ENCODE measurements around the gene ESYT1.

ESYT1 gene

DNA sequence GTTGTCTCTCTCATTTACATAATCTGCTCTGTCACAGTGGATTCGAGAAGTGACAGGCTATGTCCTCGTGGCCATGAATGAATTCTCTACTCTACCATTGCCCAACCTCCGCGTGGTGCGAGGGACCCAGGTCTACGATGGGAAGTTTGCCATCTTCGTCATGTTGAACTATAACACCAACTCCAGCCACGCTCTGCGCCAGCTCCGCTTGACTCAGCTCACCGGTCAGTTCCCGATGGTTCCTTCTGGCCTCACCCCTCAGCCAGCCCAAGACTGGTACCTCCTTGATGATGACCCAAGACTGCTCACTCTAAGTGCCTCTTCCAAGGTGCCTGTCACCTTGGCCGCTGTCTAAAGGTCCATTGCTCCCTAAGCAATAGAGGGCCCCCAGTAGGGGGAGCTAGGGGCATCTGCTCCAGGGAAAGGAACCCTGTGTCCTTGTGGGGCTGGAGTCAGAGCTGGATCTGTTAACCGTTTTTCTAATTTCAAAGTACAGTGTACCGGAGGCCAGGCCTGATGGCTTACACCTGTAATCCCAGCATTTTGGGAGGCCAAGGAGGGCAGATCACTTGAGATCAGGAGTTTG is 43.0 kb upstream of the ESYT1 start:
- peaks cover 14% of the 10 kb centered on the region; the same call in 1 of the 2 replicates for H3K4me1 ChIP-seq (ENCODE audit: insufficient read depth, low read length)
- no peaks in the 10 kb centered on the region; the same call in 1 of the 2 replicates for H3K27me3 ChIP-seq (ENCODE audit: insufficient read depth, low read length)
- peaks cover 51% of the 10 kb centered on the region for H3K36me3 ChIP-seq (ENCODE audit: insufficient read depth, low read length)
- no peak overlapping the region for H3K9ac ChIP-seq (ENCODE audit: low read depth, low read length)
- no peak overlapping the region for H3K27ac ChIP-seq (ENCODE audit: low read depth, low read length)
- 94% methylated on average over 15 of the region's 15 CpGs for WGBS
- H3K4me3 ChIP-seq (ENCODE audit: low read length): no peak overlapping the region
- H3K9me3 ChIP-seq (ENCODE audit: insufficient read depth, low read depth, low read length): no peaks in the 10 kb centered on the region

DNA sequence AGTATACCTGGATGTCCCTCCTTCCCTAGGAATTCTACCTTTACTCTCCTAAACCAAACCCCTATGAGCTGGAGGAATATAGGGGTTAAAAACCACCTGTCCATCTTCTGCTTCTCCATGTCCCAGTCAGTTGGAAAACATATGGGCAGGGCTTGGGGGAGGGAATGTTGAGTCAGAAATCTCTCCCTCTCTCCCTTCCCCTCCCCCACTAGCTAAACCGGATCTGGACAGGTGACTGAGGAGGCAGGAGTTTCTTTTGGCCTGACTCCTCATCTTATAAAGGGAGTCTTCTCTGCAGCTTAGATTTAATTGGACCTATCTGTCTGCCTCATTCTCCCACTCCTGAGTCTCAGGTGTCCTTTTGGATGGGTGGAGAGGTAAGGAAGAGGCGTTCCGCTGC is 42.0 kb upstream of the ESYT1 start:
- peaks cover 58% of the 10 kb centered on the region for H3K36me3 ChIP-seq (ENCODE audit: insufficient read depth, low read length)
- no peaks in the 10 kb centered on the region for H3K9me3 ChIP-seq (ENCODE audit: insufficient read depth, low read depth, low read length)
- WGBS: no CpG with 5 or more reads among the region's 3 CpGs
- H3K9ac ChIP-seq (ENCODE audit: low read depth, low read length): no peak overlapping the region
- H3K4me3 ChIP-seq (ENCODE audit: low read length): no peak overlapping the region
- H3K27ac ChIP-seq (ENCODE audit: low read depth, low read length): no peak overlapping the region
- peaks cover 12% of the 10 kb centered on the region; the same call in 1 of the 2 replicates for H3K4me1 ChIP-seq (ENCODE audit: insufficient read depth, low read length)
- H3K27me3 ChIP-seq (ENCODE audit: insufficient read depth, low read length): no peaks in the 10 kb centered on the region

DNA sequence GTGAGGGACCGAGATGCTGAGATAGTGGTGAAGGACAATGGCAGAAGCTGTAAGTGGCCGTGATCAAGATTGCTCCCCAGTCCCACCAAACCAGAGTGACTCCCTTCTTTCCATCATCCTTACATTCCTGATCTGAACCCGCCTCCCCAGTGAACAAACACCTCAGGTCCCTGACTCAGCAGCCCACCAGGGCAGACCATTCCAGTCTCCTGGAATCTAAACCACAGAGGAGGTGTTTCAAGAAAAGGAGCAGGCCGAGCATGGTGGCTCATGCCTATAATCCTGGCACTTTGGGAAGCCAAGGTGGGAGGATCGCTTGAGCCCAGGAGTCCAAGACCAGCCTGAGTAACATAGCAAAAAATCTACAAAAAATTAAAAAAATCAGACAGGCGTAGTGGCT is 41.5 kb upstream of the ESYT1 start:
- Histone ChIP-seq H3K36me3 (ENCODE audit: insufficient read depth, low read length) (peaks cover 61% of the 10 kb centered on the region), H3K4me1 (ENCODE audit: insufficient read depth, low read length) (peaks cover 7% of the 10 kb centered on the region; the same call in 1 of the 2 replicates)

DNA sequence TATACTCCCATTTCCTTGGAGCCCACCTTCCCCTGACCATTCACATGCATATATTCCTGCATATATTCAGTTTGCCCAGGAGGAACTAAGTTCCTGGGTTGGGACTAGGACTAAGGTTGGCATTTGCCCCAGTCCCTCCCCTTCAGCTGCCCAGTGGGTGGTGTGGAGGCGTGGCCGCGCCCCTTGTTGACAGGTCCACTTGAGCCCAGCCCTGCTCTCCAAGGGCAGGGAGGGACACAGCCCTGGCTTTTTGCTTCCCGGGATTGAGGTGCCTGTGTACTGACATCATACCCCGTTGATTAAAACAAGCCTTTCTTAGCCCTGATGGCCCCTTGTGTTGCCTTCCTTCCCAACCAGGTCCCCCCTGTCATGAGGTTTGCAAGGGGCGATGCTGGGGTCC is 40.8 kb upstream of the ESYT1 start:
- no peak overlapping the region for H3K4me3 ChIP-seq (ENCODE audit: low read length)
- peaks cover 63% of the 10 kb centered on the region for H3K36me3 ChIP-seq (ENCODE audit: insufficient read depth, low read length)
- H3K4me1 ChIP-seq (ENCODE audit: insufficient read depth, low read length): 0 out of 2 replicates have a peak, but pooled peaks cover 2% of the 10 kb centered on the region
- no peaks in the 10 kb centered on the region for H3K27me3 ChIP-seq (ENCODE audit: insufficient read depth, low read length)
- no peak overlapping the region for H3K27ac ChIP-seq (ENCODE audit: low read depth, low read length)
- no peak overlapping the region for H3K9ac ChIP-seq (ENCODE audit: low read depth, low read length)
- WGBS: 90% methylated on average over 6 of the region's 6 CpGs
- no peaks in the 10 kb centered on the region for H3K9me3 ChIP-seq (ENCODE audit: insufficient read depth, low read depth, low read length)

More for the DNA sequence above, 41.5 kb upstream of the ESYT1 start:
- Histone ChIP-seq H3K27me3 (ENCODE audit: insufficient read depth, low read length) (no peaks in the 10 kb centered on the region), H3K27ac (ENCODE audit: low read depth, low read length) (no peak overlapping the region), H3K4me3 (ENCODE audit: low read length) (no peak overlapping the region), H3K9me3 (ENCODE audit: insufficient read depth, low read depth, low read length) (no peaks in the 10 kb centered on the region), H3K9ac (ENCODE audit: low read depth, low read length) (no peak overlapping the region)
- WGBS: 81% methylated on average over 6 of the region's 6 CpGs

DNA sequence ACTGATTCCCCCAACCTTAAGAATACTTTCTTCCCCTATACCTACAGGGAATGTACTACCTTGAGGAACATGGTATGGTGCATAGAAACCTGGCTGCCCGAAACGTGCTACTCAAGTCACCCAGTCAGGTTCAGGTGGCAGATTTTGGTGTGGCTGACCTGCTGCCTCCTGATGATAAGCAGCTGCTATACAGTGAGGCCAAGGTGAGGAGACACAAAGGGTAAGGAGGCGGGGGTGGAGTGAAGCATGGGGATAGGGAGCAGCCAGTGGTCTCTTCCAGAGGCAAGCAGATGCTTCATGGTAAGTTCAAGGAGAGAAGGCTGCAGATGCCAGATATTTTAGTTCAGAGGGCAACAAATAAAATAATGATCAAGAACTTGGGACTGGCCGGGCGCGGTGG is 30.3 kb upstream of the ESYT1 start:
- WGBS: 97% methylated on average over 6 of the region's 6 CpGs
- Histone ChIP-seq H3K9ac (ENCODE audit: low read depth, low read length) (no peak overlapping the region), H3K36me3 (ENCODE audit: insufficient read depth, low read length) (peaks cover 92% of the 10 kb centered on the region), H3K4me3 (ENCODE audit: low read length) (no peak overlapping the region), H3K9me3 (ENCODE audit: insufficient read depth, low read depth, low read length) (no peaks in the 10 kb centered on the region), H3K4me1 (ENCODE audit: insufficient read depth, low read length) (no peaks in the 10 kb centered on the region), H3K27ac (ENCODE audit: low read depth, low read length) (no peak overlapping the region), H3K27me3 (ENCODE audit: insufficient read depth, low read length) (no peaks in the 10 kb centered on the region)

DNA sequence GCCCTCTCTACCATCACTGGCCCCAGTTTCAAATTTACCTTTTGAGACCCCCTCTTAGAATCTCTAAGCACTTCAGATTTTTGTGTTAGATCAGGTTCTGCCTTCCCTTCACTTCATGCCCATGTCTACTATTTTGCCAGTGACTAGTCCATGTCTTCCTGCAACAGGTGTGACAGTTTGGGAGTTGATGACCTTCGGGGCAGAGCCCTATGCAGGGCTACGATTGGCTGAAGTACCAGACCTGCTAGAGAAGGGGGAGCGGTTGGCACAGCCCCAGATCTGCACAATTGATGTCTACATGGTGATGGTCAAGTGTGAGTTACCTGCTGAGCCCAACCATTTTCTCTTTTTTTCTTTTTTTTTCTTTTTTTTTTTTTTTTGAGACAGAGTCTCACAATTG is 29.5 kb upstream of the ESYT1 start:
- Histone ChIP-seq H3K4me1 (ENCODE audit: insufficient read depth, low read length) (no peaks in the 10 kb centered on the region), H3K36me3 (ENCODE audit: insufficient read depth, low read length) (peaks cover 83% of the 10 kb centered on the region), H3K9ac (ENCODE audit: low read depth, low read length) (no peak overlapping the region), H3K9me3 (ENCODE audit: insufficient read depth, low read depth, low read length) (no peaks in the 10 kb centered on the region), H3K4me3 (ENCODE audit: low read length) (no peak overlapping the region), H3K27me3 (ENCODE audit: insufficient read depth, low read length) (no peaks in the 10 kb centered on the region), H3K27ac (ENCODE audit: low read depth, low read length) (no peak overlapping the region)
- 95% methylated on average over 3 of the region's 3 CpGs for WGBS

DNA sequence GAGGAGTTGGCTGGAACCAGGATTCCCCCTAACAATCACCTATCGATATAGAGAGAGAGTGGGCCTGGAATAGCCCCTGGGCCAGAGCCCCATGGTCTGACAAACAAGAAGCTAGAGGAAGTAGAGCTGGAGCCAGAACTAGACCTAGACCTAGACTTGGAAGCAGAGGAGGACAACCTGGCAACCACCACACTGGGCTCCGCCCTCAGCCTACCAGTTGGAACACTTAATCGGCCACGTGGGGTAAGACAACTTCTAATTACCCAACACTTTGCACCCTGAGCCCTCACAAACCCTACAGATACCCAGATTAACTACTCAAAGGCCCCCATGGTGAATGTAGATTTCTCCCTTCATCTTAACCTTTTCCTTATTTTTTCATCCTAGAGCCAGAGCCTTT is 28.3 kb upstream of the ESYT1 start:
- H3K4me1 ChIP-seq (ENCODE audit: insufficient read depth, low read length): no peaks in the 10 kb centered on the region
- WGBS: 95% methylated on average over 4 of the region's 4 CpGs
- H3K9ac ChIP-seq (ENCODE audit: low read depth, low read length): no peak overlapping the region
- H3K36me3 ChIP-seq (ENCODE audit: insufficient read depth, low read length): peaks cover 73% of the 10 kb centered on the region
- no peak overlapping the region for H3K4me3 ChIP-seq (ENCODE audit: low read length)
- H3K27me3 ChIP-seq (ENCODE audit: insufficient read depth, low read length): no peaks in the 10 kb centered on the region
- no peak overlapping the region for H3K27ac ChIP-seq (ENCODE audit: low read depth, low read length)
- H3K9me3 ChIP-seq (ENCODE audit: insufficient read depth, low read depth, low read length): no peaks in the 10 kb centered on the region

DNA sequence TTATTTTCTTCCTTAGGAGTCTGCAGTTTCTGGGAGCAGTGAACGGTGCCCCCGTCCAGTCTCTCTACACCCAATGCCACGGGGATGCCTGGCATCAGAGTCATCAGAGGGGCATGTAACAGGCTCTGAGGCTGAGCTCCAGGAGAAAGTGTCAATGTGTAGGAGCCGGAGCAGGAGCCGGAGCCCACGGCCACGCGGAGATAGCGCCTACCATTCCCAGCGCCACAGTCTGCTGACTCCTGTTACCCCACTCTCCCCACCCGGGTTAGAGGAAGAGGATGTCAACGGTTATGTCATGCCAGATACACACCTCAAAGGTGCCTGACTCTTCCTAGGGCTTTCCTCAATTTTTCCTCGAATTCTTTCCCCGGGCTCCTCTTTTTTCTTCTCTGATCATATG is 27.0 kb upstream of the ESYT1 start:
- WGBS: 97% methylated on average over 14 of the region's 14 CpGs
- peaks cover 60% of the 10 kb centered on the region for H3K36me3 ChIP-seq (ENCODE audit: insufficient read depth, low read length)

DNA sequence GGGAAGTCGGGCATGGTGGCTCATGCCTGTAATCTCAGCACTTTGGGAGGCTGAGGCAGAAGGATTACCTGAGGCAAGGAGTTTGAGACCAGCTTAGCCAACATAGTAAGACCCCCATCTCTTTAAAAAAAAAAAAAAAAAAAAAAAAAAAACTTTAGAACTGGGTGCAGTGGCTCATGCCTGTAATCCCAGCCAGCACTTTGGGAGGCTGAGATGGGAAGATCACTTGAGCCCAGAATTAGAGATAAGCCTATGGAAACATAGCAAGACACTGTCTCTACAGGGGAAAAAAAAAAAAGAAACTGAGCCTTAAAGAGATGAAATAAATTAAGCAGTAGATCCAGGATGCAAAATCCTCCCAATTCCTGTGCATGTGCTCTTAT is 25.4 kb upstream of the ESYT1 start:
- Histone ChIP-seq H3K36me3 (ENCODE audit: insufficient read depth, low read length) (peaks cover 60% of the 10 kb centered on the region), H3K9ac (ENCODE audit: low read depth, low read length) (no peak overlapping the region), H3K27me3 (ENCODE audit: insufficient read depth, low read length) (no peaks in the 10 kb centered on the region), H3K4me1 (ENCODE audit: insufficient read depth, low read length) (peaks cover 4% of the 10 kb centered on the region; the same call in 1 of the 2 replicates), H3K4me3 (ENCODE audit: low read length) (no peak overlapping the region), H3K27ac (ENCODE audit: low read depth, low read length) (no peak overlapping the region), H3K9me3 (ENCODE audit: insufficient read depth, low read depth, low read length) (no peaks in the 10 kb centered on the region)
- WGBS: 87% methylated on average over 1 of the region's 1 CpG

More for the DNA sequence above, 27.0 kb upstream of the ESYT1 start:
- no peaks in the 10 kb centered on the region for H3K9me3 ChIP-seq (ENCODE audit: insufficient read depth, low read depth, low read length)
- no peak overlapping the region for H3K27ac ChIP-seq (ENCODE audit: low read depth, low read length)
- no peak overlapping the region for H3K4me3 ChIP-seq (ENCODE audit: low read length)
- peaks cover under 1% of the 10 kb centered on the region; the same call in 1 of the 2 replicates for H3K4me1 ChIP-seq (ENCODE audit: insufficient read depth, low read length)
- no peaks in the 10 kb centered on the region for H3K27me3 ChIP-seq (ENCODE audit: insufficient read depth, low read length)
- H3K9ac ChIP-seq (ENCODE audit: low read depth, low read length): no peak overlapping the region

DNA sequence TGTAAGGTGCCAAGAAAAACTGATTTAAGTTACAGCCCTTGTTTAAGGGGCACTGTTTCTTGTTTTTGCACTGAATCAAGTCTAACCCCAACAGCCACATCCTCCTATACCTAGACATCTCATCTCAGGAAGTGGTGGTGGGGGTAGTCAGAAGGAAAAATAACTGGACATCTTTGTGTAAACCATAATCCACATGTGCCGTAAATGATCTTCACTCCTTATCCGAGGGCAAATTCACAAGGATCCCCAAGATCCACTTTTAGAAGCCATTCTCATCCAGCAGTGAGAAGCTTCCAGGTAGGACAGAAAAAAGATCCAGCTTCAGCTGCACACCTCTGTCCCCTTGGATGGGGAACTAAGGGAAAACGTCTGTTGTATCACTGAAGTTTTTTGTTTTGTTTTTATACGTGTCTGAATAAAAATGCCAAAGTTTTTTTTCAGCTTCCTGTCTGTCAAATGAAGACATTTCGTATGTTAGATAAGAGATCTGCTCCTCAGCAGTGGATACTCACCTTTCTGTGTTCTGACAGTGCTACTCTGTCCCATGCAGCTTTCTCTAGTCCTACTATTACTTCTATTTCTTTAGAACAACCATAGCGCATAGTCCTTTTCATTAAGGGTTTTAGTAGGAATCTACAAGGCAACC is 24.9 kb upstream of the ESYT1 start:
- peak overlapping the region; percentile 96 for H3K4me3 ChIP-seq (ENCODE audit: low read length)
- WGBS: 90% methylated on average over 6 of the region's 6 CpGs
- H3K9ac ChIP-seq (ENCODE audit: low read depth, low read length): peak overlapping the region; percentile 84; the same call in 1 of the 2 replicates
- no peaks in the 10 kb centered on the region for H3K9me3 ChIP-seq (ENCODE audit: insufficient read depth, low read depth, low read length)
- H3K36me3 ChIP-seq (ENCODE audit: insufficient read depth, low read length): peaks cover 63% of the 10 kb centered on the region
- H3K4me1 ChIP-seq (ENCODE audit: insufficient read depth, low read length): peaks cover 4% of the 10 kb centered on the region; the same call in 1 of the 2 replicates
- no peaks in the 10 kb centered on the region for H3K27me3 ChIP-seq (ENCODE audit: insufficient read depth, low read length)
- peak overlapping the region; percentile 87 for H3K27ac ChIP-seq (ENCODE audit: low read depth, low read length)

DNA sequence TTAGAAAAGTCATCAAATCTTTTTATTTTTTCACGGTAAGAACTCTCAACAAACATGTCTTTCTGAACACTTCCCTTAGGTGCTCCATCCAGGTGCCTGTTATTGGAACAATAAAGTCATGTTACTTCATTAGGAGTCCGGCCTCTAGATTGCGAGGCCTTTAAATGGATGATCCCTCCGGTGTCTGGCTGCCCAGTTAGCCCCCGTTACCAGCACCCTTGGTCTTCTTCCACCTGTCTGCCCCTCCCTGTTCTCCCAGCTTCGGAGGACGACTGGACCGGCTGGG is 24.3 kb upstream of the ESYT1 start:
- Histone ChIP-seq H3K9me3 (ENCODE audit: insufficient read depth, low read depth, low read length) (no peaks in the 10 kb centered on the region), H3K4me1 (ENCODE audit: insufficient read depth, low read length) (peaks cover 4% of the 10 kb centered on the region; the same call in 1 of the 2 replicates), H3K9ac (ENCODE audit: low read depth, low read length) (peak overlapping the region; percentile 84), H3K36me3 (ENCODE audit: insufficient read depth, low read length) (peaks cover 63% of the 10 kb centered on the region), H3K27me3 (ENCODE audit: insufficient read depth, low read length) (no peaks in the 10 kb centered on the region), H3K27ac (ENCODE audit: low read depth, low read length) (peak overlapping the region; percentile 87), H3K4me3 (ENCODE audit: low read length) (peak overlapping the region; percentile 96)
- WGBS: 17% methylated on average over 8 of the region's 8 CpGs
